ENCODE results near the gene KCNK4. TPM values are rescaled to one million over a fixed set of nuclear protein-coding genes. Genes with fewer than 3 reads are reported as not detected.

Gene KCNK4
- polyA plus RNA-seq, 1 donor (not counting 4 experiments of a cell fraction or from before 2014, with no cell fraction given): not detected

DNA sequence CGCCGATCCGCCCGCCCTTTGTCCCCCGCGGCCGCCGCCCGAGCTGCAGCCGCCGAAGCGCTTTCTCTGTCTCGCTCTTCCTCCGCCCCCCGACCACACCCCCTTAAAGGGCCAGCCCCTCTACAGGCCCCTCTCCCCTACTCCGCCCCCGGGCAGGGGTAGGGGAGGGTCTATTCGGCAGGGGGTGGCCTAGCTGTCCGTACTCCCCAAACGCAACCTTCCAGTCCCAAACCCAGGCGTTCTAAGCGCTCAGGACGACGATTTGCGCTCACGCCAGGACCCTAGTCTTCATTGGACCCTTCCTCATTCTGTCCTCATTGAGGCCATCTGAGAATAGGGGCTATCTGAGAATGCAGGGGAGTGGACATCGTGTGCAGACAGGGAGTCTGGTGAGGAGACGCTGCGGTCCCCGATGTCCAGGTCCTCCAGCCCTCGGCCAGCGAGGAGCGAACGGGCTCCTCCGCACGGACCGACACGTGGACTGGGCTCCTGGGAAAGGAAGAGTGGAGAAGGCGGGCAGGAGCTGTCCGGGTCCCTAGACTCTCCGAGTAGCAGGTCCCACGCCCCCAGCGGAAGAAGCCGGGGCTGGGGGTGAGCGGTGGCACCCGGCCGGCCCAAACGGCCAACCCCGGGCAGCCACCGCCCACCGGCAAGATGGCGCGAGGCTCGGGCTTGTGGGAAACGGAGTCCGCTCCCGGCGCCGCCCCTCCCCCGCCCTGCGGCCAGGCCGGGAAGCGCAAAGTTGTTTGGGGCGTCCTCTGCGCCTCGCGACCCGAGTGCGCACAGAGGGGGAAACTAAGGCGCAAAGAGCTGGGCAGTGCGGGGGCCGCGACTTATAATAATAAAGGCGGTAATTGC lies 44.0 kb upstream of the KCNK4 start, which contains the start of gene PPP1R14B:
PPP1R14B (minus strand) TSS at position 73 of the 858 bp plus-strand sequence. CDS start 270 bp downstream, outside the sequence.
- Histone ChIP-seq H3K4me1 (ENCODE audit: control insufficient read depth, extremely low read depth, insufficient read depth, low read length) (peaks cover 36% of the 10 kb centered on the region), H3K79me2 (ENCODE audit: control insufficient read depth, insufficient read depth, low read length) (peaks cover 30% of the 10 kb centered on the region), H2AFZ (ENCODE audit: control insufficient read depth, low read length) (peak within 1 kb of the TSS; percentile 68), H3K9ac (ENCODE audit: control insufficient read depth, extremely low read depth, insufficient read depth, low read length) (peak within 1 kb of the TSS; percentile 95), H3K27me3 (ENCODE audit: control insufficient read depth, extremely low read depth, insufficient read depth, low read length) (no peaks in the 10 kb centered on the region), H3K27ac (ENCODE audit: control insufficient read depth, insufficient read depth, low read length) (peak within 1 kb of the TSS; percentile 94), H3K4me3 (ENCODE audit: control insufficient read depth in 2 of 3, extremely low read depth in 1 of 3, insufficient read depth in 2 of 3, low read depth in 1 of 3, low read length in 3 of 3) (peak within 1 kb of the TSS; percentile 87 to 92 (median 88)), H4K20me1 (ENCODE audit: control insufficient read depth, extremely low read depth, insufficient read depth, low read length) (no peaks in the 10 kb centered on the region), H3K9me1 (ENCODE audit: control insufficient read depth, extremely low read depth, insufficient read depth, low read length) (no peaks in the 10 kb centered on the region), H3K4me2 (ENCODE audit: control insufficient read depth, extremely low read depth, insufficient read depth, low read depth, low read length) (peak within 1 kb of the TSS; percentile 100), H3K36me3 (ENCODE audit: control insufficient read depth in 2 of 2, extremely low read depth in 1 of 2, insufficient read depth in 2 of 2, low read length in 2 of 2) (peaks cover 6 to 14% of the 10 kb centered on the region in 2 experiments), H3K9me3 (ENCODE audit: control insufficient read depth, low read depth, low read length) (no peaks in the 10 kb centered on the region)
- DNase-seq (ENCODE audit: low read depth, low spot score) (no peak), FAIRE-seq (no peak)
- dilution Hi-C loops (cut with MboI; ENCODE audit: extremely low pct_ligation_motif_present, low sequenced_read_pairs): no loop called here
- TF ChIP-seq CTCF (optimal IDR thresholded peaks at IDR 0.05 in 1 of 3, IDR thresholded peaks at IDR 0.05 in 1 of 3, conservative IDR thresholded peaks at IDR 0.05 in 1 of 3; ENCODE audit: extremely low read depth in 1 of 3, insufficient read depth in 2 of 3, low read length in 3 of 3): no peak
- TF ChIP-seq EZH2 (IDR thresholded peaks at IDR 0.05; ENCODE audit: low read length): no peak

DNA sequence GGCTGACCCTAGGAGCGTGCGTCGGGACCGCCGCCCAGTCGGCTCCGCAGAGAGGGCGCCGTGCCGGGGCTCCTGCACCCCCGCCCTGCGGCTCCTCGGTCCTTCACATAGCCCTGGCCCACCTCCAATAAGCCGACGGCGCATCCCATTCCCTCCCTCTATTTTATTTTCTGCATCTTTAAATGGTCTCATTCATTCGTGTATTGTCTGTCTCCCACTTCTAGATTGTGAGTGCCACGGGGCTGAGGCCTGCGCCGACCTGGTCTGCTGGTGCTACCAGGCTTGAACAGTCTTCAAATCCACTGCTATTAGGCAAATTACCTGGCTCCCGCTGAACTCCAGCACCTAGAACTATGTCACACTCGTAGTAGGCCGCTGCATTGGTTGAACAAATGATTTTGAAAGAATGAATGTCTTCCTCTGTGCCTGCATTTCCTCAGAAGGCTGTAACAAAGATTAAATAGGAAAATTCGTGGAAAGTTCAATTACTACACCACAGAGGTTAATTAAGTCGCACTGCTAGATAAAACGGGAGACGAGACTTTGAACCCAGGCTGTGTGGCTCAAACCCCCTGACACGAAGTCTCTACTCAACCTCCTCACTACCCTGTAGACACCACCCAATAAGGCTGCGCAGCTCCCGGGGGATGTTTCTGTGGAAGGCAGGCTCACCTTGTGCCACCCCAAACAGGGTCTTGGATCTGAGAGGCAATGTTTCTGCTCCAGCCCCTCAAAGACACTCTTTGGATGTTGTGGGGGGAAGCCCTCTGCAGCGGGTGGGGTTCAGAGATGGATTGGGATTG lies 43.2 kb upstream of the KCNK4 start:
- Histone ChIP-seq H3K9ac (ENCODE audit: control insufficient read depth, extremely low read depth, insufficient read depth, low read length) (peak overlapping the region; percentile 95), H3K4me2 (ENCODE audit: control insufficient read depth, extremely low read depth, insufficient read depth, low read depth, low read length) (peak overlapping the region; percentile 100), H3K9me3 (ENCODE audit: control insufficient read depth, low read depth, low read length) (no peaks in the 10 kb centered on the region), H3K27me3 (ENCODE audit: control insufficient read depth, extremely low read depth, insufficient read depth, low read length) (no peaks in the 10 kb centered on the region), H3K79me2 (ENCODE audit: control insufficient read depth, insufficient read depth, low read length) (peaks cover 34% of the 10 kb centered on the region), H4K20me1 (ENCODE audit: control insufficient read depth, extremely low read depth, insufficient read depth, low read length) (peaks cover 2% of the 10 kb centered on the region), H3K4me3 (ENCODE audit: control insufficient read depth in 2 of 3, extremely low read depth in 1 of 3, insufficient read depth in 2 of 3, low read depth in 1 of 3, low read length in 3 of 3) (peak overlapping the region; percentile 52 to 87 (median 60)), H3K4me1 (ENCODE audit: control insufficient read depth, extremely low read depth, insufficient read depth, low read length) (peaks cover 35% of the 10 kb centered on the region), H3K9me1 (ENCODE audit: control insufficient read depth, extremely low read depth, insufficient read depth, low read length) (no peaks in the 10 kb centered on the region), H3K36me3 (ENCODE audit: control insufficient read depth in 2 of 2, extremely low read depth in 1 of 2, insufficient read depth in 2 of 2, low read length in 2 of 2) (peaks cover 5 to 16% of the 10 kb centered on the region in 2 experiments), H3K27ac (ENCODE audit: control insufficient read depth, insufficient read depth, low read length) (no peak overlapping the region), H2AFZ (ENCODE audit: control insufficient read depth, low read length) (no peak overlapping the region)
- TF ChIP-seq EZH2 (IDR thresholded peaks at IDR 0.05; ENCODE audit: low read length) (no peak), CTCF (optimal IDR thresholded peaks at IDR 0.05 in 1 of 3, IDR thresholded peaks at IDR 0.05 in 1 of 3, conservative IDR thresholded peaks at IDR 0.05 in 1 of 3; ENCODE audit: extremely low read depth in 1 of 3, insufficient read depth in 2 of 3, low read length in 3 of 3) (no peak)
- dilution Hi-C loops (cut with MboI; ENCODE audit: extremely low pct_ligation_motif_present, low sequenced_read_pairs): no loop called here
- FAIRE-seq (no peak), DNase-seq (ENCODE audit: low read depth, low spot score) (no peak)
